HG03097 (cell line): ENCODE measurements around the gene SERPINE2.

Experiments used
- ATAC-seq: cut with Tn5 transposase; IDR thresholded peaks from one replicate; pipeline ENCODE4 v1.9.1; 2021; ENCODE audit not compliant: unreplicated experiment, low FRiP score

SERPINE2 gene

GRCh38 chr2:223944703-223945531 is 94.2 kb downstream of the SERPINE2 start, which contains the start of gene WDFY1:
WDFY1 (minus strand) TSS chr2:223945335; CDS start chr2:223945284, 51 bp downstream.
- ATAC-seq, result peak; percentile 80

- no peak for ATAC-seq
Observed at GRCh38 chr2:223944166-223944702, 94.9 kb downstream of the SERPINE2 start.

GRCh38 chr2:223943561-223944008 is 95.5 kb downstream of the SERPINE2 start:
- no peak for ATAC-seq

- no peak for ATAC-seq
Observed at GRCh38 chr2:223943135-223943534, 96.0 kb downstream of the SERPINE2 start.

GRCh38 chr2:223941579-223942277 is 97.4 kb downstream of the SERPINE2 start:
- ATAC-seq, result peak; percentile 46

GRCh38 chr2:223939438-223939837 is 99.6 kb downstream of the SERPINE2 start:
- ATAC-seq, result peak; percentile 32

GRCh38 chr2:223937535-223937934 is 101.6 kb downstream of the SERPINE2 start:
- no peak for ATAC-seq

- no peak for ATAC-seq
Observed at GRCh38 chr2:223936862-223937326, 102.2 kb downstream of the SERPINE2 start.

GRCh38 chr2:223935459-223936125 is 103.5 kb downstream of the SERPINE2 start:
- no peak for ATAC-seq

- no peak for ATAC-seq
Observed at GRCh38 chr2:223934870-223935269, 104.2 kb downstream of the SERPINE2 start.

- ATAC-seq, result no peak
Observed at GRCh38 chr2:223932816-223933800, 106.0 kb downstream of the SERPINE2 start.

GRCh38 chr2:223930103-223930976 is 108.7 kb downstream of the SERPINE2 start:
- no peak for ATAC-seq

- no peak for ATAC-seq
Observed at GRCh38 chr2:223929571-223930102, 109.4 kb downstream of the SERPINE2 start.

GRCh38 chr2:223928113-223929006 is 110.7 kb downstream of the SERPINE2 start:
- ATAC-seq, result no peak

GRCh38 chr2:223925106-223925505 is 114.0 kb downstream of the SERPINE2 start:
- ATAC-seq, result no peak
